ENCODE data around the gene UST. TPM values are rescaled to one million over a fixed set of nuclear protein-coding genes. Genes with fewer than 3 reads are reported as not detected.

The UST gene
- total RNA-seq, 4 donors from 2014 or later = 2.3 to 8.4 (median 2.8) TPM

DNA sequence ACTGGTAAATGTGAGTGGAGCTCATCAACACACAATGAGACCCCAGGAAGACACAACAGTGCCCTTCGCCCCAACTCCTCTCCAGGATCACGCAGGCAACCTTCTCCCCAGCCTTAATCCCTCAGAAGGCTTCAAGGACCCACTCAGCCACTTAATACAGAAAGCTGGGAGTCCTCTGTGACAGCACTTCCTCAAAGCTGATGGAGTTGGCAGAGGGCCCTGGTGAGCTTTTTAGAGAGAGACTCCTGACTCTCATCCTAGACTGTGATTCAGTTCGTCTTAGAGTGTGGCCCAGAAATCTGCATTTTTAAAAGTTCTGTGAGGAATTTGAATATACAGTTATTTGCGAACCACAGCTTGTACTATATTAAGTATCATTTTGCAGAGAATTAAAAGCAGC is 187.7 kb downstream of the UST start:
- TF ChIP-seq POLR2A (IDR thresholded peaks at IDR 0.05) = no peak
- TF ChIP-seq, protein P1, sequence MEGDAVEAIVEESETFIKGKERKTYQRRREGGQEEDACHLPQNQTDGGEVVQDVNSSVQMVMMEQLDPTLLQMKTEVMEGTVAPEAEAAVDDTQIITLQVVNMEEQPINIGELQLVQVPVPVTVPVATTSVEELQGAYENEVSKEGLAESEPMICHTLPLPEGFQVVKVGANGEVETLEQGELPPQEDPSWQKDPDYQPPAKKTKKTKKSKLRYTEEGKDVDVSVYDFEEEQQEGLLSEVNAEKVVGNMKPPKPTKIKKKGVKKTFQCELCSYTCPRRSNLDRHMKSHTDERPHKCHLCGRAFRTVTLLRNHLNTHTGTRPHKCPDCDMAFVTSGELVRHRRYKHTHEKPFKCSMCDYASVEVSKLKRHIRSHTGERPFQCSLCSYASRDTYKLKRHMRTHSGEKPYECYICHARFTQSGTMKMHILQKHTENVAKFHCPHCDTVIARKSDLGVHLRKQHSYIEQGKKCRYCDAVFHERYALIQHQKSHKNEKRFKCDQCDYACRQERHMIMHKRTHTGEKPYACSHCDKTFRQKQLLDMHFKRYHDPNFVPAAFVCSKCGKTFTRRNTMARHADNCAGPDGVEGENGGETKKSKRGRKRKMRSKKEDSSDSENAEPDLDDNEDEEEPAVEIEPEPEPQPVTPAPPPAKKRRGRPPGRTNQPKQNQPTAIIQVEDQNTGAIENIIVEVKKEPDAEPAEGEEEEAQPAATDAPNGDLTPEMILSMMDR (IDR thresholded peaks at IDR 0.05 in 4 of 5, conservative IDR thresholded peaks at IDR 0.05 in 1 of 5) = no peak
- in situ Hi-C loops (cut with MboI; ENCODE audit: low sequenced_read_pairs in 4 of 4) = no loop called here
- DNase-seq = peak in 1 of 2 donors; percentile 13
- Histone ChIP-seq H3K27ac (no peak overlapping the region), H3K4me3 (no peak overlapping the region), H3K4me1 (no peaks in the 10 kb centered on the region), H3K36me3 (no peaks in the 10 kb centered on the region), H3K9me3 (no peaks in the 10 kb centered on the region), H3K27me3 (no peaks in the 10 kb centered on the region)
- no peak for ATAC-seq
- intact Hi-C loops (cut with DNase I; ENCODE audit: low total_unique reads) = no loop called here

DNA sequence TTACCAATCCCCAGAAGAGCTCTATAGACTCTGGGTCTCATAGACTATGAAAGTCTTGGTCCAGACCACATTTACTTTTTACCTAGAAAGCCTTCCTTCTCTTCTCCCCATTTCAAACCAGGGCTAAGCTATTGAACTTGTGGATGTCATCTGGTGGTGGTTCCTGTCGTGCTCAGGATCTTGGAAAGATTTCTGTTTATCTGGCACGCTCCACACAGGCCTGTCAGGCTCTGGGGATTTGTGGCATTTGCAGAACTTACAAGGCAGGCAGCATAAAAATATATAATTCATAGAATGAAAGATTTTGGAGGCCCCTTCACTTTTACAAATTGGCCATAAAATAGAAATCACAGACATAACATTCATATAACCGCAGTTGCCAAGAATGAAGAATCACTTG is 188.1 kb downstream of the UST start:
- DNase-seq = no peak
- Histone ChIP-seq H3K27ac (no peak overlapping the region), H3K27me3 (no peaks in the 10 kb centered on the region), H3K4me3 (no peak overlapping the region), H3K4me1 (no peaks in the 10 kb centered on the region), H3K36me3 (no peaks in the 10 kb centered on the region), H3K9me3 (no peaks in the 10 kb centered on the region)
- TF ChIP-seq, protein P1 (IDR thresholded peaks at IDR 0.05 in 4 of 5, conservative IDR thresholded peaks at IDR 0.05 in 1 of 5) = no peak
- TF ChIP-seq POLR2A (IDR thresholded peaks at IDR 0.05) = no peak
- intact Hi-C loops (cut with DNase I; ENCODE audit: low total_unique reads) (no loop called here), in situ Hi-C loops (cut with MboI; ENCODE audit: low sequenced_read_pairs in 4 of 4) (no loop called here)
- ATAC-seq = no peak

DNA sequence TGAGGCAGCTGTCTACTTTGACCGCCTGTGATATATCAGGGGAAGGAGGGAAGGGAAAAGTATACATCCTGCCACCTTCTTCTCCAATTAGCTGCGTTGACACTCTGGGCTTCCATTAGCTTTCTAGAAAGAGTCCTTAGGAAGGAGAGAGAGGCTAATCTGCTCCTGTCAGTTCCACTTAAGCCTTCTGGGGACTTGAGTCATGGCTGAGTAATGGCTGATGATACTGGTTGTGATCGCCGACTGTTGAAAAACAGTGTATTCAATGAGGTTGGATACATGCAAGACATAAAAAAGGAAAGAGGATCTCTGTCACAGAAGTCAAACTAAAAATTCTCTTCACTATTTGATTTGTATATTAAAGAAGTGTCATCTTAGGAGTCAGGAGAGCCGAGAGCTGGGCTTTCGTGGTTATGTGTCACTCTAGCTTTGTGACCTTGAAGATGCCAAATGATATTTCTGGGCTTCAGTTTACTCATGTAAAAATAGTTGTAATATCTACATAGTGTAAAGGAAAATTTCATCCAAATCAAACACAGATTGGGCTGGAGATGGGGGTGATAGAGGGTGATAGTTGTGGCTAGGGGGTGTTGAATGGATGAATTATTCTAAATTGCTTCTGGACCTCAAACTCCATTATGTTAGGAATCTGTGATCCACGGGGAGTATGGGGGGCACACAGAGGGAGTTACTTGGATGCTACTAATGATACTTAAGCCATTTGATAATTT is 189.0 kb downstream of the UST start:
- intact Hi-C loops (cut with DNase I; ENCODE audit: low total_unique reads) = no loop called here
- no peak overlapping the region for H3K27ac ChIP-seq
- no peaks in the 10 kb centered on the region for H3K4me1 ChIP-seq
- H3K4me3 ChIP-seq = no peak overlapping the region
- ATAC-seq (no peak), DNase-seq (no peak)
- in situ Hi-C loops (cut with MboI; ENCODE audit: low sequenced_read_pairs in 4 of 4) = no loop called here
- TF ChIP-seq POLR2A (IDR thresholded peaks at IDR 0.05) = no peak
- TF ChIP-seq, protein P1 (IDR thresholded peaks at IDR 0.05 in 4 of 5, conservative IDR thresholded peaks at IDR 0.05 in 1 of 5) = no peak
- H3K9me3 ChIP-seq = no peaks in the 10 kb centered on the region
- no peaks in the 10 kb centered on the region for H3K27me3 ChIP-seq
- H3K36me3 ChIP-seq = no peaks in the 10 kb centered on the region

DNA sequence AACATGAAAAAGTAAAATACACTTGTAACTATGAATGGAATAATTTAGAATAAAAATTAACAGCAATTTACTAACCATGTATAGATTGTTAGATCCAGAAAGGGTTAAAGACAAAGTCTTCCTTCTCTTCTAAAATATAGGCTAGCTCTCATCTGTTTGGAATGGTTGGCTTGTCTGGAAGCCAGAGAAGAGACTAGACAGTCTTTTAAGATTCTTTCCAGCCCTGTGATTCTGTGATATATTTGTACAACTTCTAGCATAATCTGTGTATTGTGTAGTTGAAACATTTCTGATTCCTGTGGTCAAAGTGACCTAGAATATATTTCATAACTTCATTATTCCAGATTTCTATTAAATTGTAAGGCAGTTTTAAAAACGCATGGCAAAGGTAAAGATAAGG is 196.6 kb downstream of the UST start:
- no peaks in the 10 kb centered on the region for H3K27me3 ChIP-seq
- DNase-seq (no peak), ATAC-seq (no peak)
- H3K36me3 ChIP-seq = no peaks in the 10 kb centered on the region
- no peaks in the 10 kb centered on the region for H3K9me3 ChIP-seq
- in situ Hi-C loops (cut with MboI; ENCODE audit: low sequenced_read_pairs in 4 of 4) = loop anchor here in 1 of 4 donors (10.0 kb wide), 1 partner anchor 199 kb away; the partner anchor contains the start of gene UST
- intact Hi-C loops (cut with DNase I; ENCODE audit: low total_unique reads) = no loop called here
- H3K4me1 ChIP-seq = no peaks in the 10 kb centered on the region
- no peak overlapping the region for H3K4me3 ChIP-seq
- no peak overlapping the region for H3K27ac ChIP-seq
- TF ChIP-seq, protein P1 (IDR thresholded peaks at IDR 0.05 in 4 of 5, conservative IDR thresholded peaks at IDR 0.05 in 1 of 5) = no peak
- no peak for TF ChIP-seq POLR2A (IDR thresholded peaks at IDR 0.05)

Data from gastrocnemius medialis (tissue), 4 donors.